Neuron (in vitro differentiated cells): Measurements from ENCODE around the gene ANXA3.
"Not testable (repeated sequence)": the region's sequence is repeated elsewhere in the genome, so short reads cannot be mapped to it uniquely, and the experiment has no call there.

Experiments used
- H2AFZ ChIP-seq: one replicate; pipeline ENCODE4 v1.6.1; 2013; ENCODE audit warnings: low read depth, mild to moderate bottlenecking, inconsistent platforms, low read length, moderate library complexity
- H3K27me3 ChIP-seq: one replicate; pipeline ENCODE4 v1.6.1; 2013; ENCODE audit warnings: low read length; ENCODE audit not compliant: insufficient read depth
- H3K36me3 ChIP-seq: one replicate; pipeline ENCODE4 v1.6.1; 2013; ENCODE audit warnings: low read length; ENCODE audit not compliant: insufficient read depth
- H3K4me1 ChIP-seq: one replicate; pipeline ENCODE4 v1.6.1; 2013; ENCODE audit warnings: low read length; ENCODE audit not compliant: insufficient read depth
- H3K4me3 ChIP-seq: 2 replicates; pipeline ENCODE4 v1.5.1; 2013; ENCODE audit warnings: mild to moderate bottlenecking, low read length, moderate library complexity
- H3K9me3 ChIP-seq: one replicate; pipeline ENCODE4 v1.6.1; 2013; ENCODE audit warnings: low read length

The ANXA3 gene

DNA sequence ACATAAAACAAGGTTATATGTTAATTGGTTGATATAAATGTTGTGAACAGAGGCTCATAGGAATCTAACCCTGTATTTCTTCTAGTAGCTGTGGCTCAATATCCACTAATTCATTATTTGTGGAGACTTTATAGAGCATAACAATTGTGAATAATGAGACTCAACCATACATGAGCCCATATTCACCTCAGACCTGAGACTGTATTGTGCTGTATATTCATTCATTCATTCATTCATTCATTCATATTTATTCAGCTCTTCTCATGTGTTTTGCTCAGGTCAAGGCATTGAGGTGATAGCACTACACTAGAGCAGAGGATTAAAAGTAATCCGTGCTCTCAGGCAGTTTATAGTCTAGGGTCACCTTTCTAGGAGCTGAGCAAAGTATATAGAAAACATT is 24.5 kb upstream of the ANXA3 start:
- Histone ChIP-seq H3K9me3 (no peaks in the 10 kb centered on the region), H3K27me3 (no peaks in the 10 kb centered on the region), H2AFZ (no peak overlapping the region), H3K4me3 (no peak overlapping the region), H3K36me3 (no peaks in the 10 kb centered on the region), H3K4me1 (no peaks in the 10 kb centered on the region)

- H3K27me3 ChIP-seq, result no peaks in the 10 kb centered on the region
- no peaks in the 10 kb centered on the region for H3K4me1 ChIP-seq
- H3K9me3 ChIP-seq, result no peaks in the 10 kb centered on the region
These were observed 24.0 kb upstream of the ANXA3 start for GRCh38 chr4:78527555-78527954.

DNA sequence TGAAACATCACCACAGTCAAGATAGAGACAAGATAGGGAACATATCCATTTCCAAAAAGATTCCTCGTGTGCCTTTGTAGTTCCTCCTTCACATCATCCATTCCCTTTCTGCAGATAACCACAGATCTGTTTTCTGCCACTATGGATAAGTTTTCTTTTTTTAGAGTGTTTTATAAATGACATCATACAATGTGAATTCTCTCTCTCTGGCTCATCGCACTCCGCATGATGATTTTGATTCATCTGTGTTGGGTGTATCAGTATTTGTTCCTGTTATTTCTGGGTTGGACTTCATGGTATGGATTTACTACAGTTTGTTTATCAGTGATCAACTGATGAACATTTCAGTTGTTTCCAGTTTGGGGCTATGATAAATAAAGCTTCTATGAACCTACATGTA is 23.2 kb upstream of the ANXA3 start:
- Histone ChIP-seq H2AFZ (no peak overlapping the region), H3K4me1 (no peaks in the 10 kb centered on the region), H3K4me3 (no peak overlapping the region), H3K27me3 (no peaks in the 10 kb centered on the region), H3K9me3 (no peaks in the 10 kb centered on the region), H3K36me3 (no peaks in the 10 kb centered on the region)

More at GRCh38 chr4:78527555-78527954, 24.0 kb upstream of the ANXA3 start:
- Histone ChIP-seq H2AFZ (no peak overlapping the region), H3K4me3 (no peak overlapping the region), H3K36me3 (no peaks in the 10 kb centered on the region)

DNA sequence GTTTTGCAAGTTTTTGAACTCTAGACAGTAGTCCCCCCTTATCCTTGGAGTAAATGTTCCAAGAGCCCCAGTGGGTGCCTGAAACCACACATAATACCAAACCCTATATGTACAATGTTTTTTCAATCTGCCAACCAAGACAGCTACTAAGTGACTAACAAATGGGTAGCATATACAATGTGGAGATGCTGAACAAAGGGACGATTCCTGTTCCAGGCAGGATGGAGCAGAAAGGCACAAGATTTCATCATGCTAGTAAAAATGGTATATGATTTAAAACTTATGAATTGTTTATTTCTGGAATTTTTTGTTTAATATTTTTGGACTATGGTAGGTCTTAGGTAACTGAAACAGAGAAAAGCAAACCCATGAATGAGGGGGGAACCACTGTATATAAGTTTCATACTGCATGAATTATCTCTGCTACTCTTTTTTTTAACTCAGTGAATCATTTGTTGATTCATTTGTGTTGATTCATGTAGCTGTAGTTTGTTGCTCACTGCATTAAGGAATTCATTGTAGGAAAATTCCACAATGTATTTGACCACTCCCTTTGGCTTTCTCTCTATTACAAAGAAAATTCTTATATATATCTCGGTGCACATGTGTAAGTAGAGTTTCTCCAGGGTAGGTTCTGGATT is 21.9 kb upstream of the ANXA3 start:
- Histone ChIP-seq H2AFZ (no peak overlapping the region), H3K36me3 (no peaks in the 10 kb centered on the region), H3K4me3 (no peak overlapping the region), H3K9me3 (no peaks in the 10 kb centered on the region), H3K4me1 (peaks cover 7% of the 10 kb centered on the region), H3K27me3 (no peaks in the 10 kb centered on the region)

DNA sequence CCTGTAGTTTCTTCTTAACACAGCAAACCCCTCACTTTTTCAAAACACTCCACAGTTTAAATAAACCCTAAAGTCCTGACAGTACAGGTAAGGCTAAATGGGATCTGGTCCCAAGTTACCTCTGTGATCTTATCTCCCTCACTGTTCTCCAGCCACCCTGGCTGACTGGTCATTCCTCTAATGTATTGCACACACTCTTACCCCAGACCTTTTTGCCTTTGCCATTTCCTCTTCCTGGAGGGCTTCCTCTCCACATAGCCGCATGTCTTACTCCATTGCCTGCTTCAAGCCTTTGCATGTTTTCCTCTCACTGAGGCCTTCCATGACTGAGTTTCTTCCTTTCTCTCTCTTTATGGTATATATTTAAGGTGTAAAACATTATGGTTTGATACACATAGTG is 19.5 kb upstream of the ANXA3 start:
- no peaks in the 10 kb centered on the region for H3K9me3 ChIP-seq
- no peak overlapping the region for H2AFZ ChIP-seq
- H3K36me3 ChIP-seq, result no peaks in the 10 kb centered on the region

DNA sequence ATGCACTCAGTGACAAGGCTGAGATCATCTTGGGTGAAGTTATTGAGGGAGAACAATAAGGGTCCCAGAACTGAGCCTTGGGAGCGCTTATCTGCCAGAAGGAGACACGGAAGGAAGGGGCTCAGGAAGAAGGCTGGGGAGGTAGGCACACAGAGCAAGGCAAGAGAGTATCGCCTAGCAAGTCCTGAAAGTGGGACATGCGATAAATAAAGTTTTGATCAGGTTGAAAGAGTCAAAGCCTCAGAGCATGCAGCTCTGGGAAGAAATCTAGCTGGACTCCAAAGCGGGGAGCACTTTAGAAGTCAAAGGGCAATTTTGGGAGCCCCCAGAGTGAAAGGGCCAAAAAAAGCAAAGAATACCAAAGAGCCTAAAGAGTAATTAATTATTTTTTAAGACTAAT is 17.7 kb upstream of the ANXA3 start:
- Histone ChIP-seq H3K27me3 (no peaks in the 10 kb centered on the region), H3K9me3 (no peaks in the 10 kb centered on the region), H3K4me1 (peaks cover 7% of the 10 kb centered on the region), H3K4me3 (no peak overlapping the region), H3K36me3 (no peaks in the 10 kb centered on the region), H2AFZ (no peak overlapping the region)

More for the DNA sequence above, 19.5 kb upstream of the ANXA3 start:
- Histone ChIP-seq H3K4me3 (no peak overlapping the region), H3K4me1 (peaks cover 7% of the 10 kb centered on the region), H3K27me3 (no peaks in the 10 kb centered on the region)

- no peaks in the 10 kb centered on the region for H3K27me3 ChIP-seq
- H3K4me3 ChIP-seq, result no peak overlapping the region
- no peaks in the 10 kb centered on the region for H3K9me3 ChIP-seq
- H3K36me3 ChIP-seq, result no peaks in the 10 kb centered on the region
- H2AFZ ChIP-seq, result no peak overlapping the region
- peaks cover 7% of the 10 kb centered on the region for H3K4me1 ChIP-seq
These were observed 17.1 kb upstream of the ANXA3 start for GRCh38 chr4:78534286-78534955.

GRCh38 chr4:78542373-78542772 is 9.2 kb upstream of the ANXA3 start:
- peaks cover 24% of the 10 kb centered on the region for H3K4me1 ChIP-seq

GRCh38 chr4:78543424-78544125 is 8.0 kb upstream of the ANXA3 start:
- no peaks in the 10 kb centered on the region for H3K9me3 ChIP-seq
- no peak overlapping the region for H3K4me3 ChIP-seq
- no peak overlapping the region for H2AFZ ChIP-seq
- H3K27me3 ChIP-seq, result no peaks in the 10 kb centered on the region
- peaks cover 24% of the 10 kb centered on the region for H3K4me1 ChIP-seq
- no peaks in the 10 kb centered on the region for H3K36me3 ChIP-seq

More at GRCh38 chr4:78542373-78542772, 9.2 kb upstream of the ANXA3 start:
- no peaks in the 10 kb centered on the region for H3K36me3 ChIP-seq
- no peaks in the 10 kb centered on the region for H3K9me3 ChIP-seq
- no peak overlapping the region for H2AFZ ChIP-seq
- H3K4me3 ChIP-seq, result no peak overlapping the region
- H3K27me3 ChIP-seq, result no peaks in the 10 kb centered on the region

DNA sequence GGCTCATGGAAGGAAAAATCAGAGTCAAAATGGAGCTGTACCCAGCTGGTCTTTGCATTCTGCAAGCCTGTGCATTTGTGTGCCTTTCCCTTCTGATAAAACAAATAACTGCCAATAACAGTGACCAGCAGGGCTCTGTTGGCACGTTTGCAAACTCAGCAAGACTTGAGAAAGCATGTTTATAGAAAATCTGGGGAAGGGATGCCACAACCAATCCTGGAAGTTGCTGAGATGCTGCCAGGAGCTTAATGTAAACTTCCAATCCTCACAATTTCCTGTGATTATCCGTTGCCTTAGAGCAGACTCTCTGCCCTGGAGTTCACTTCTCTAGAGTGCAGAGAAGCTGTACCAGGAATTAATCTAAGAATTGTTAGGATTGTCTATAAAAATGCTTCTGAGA is 6.9 kb upstream of the ANXA3 start:
- H3K4me3 ChIP-seq, result no peak overlapping the region
- H3K9me3 ChIP-seq, result no peaks in the 10 kb centered on the region
- no peaks in the 10 kb centered on the region for H3K27me3 ChIP-seq
- H2AFZ ChIP-seq, result no peak overlapping the region
- peaks cover 24% of the 10 kb centered on the region for H3K4me1 ChIP-seq
- no peaks in the 10 kb centered on the region for H3K36me3 ChIP-seq

DNA sequence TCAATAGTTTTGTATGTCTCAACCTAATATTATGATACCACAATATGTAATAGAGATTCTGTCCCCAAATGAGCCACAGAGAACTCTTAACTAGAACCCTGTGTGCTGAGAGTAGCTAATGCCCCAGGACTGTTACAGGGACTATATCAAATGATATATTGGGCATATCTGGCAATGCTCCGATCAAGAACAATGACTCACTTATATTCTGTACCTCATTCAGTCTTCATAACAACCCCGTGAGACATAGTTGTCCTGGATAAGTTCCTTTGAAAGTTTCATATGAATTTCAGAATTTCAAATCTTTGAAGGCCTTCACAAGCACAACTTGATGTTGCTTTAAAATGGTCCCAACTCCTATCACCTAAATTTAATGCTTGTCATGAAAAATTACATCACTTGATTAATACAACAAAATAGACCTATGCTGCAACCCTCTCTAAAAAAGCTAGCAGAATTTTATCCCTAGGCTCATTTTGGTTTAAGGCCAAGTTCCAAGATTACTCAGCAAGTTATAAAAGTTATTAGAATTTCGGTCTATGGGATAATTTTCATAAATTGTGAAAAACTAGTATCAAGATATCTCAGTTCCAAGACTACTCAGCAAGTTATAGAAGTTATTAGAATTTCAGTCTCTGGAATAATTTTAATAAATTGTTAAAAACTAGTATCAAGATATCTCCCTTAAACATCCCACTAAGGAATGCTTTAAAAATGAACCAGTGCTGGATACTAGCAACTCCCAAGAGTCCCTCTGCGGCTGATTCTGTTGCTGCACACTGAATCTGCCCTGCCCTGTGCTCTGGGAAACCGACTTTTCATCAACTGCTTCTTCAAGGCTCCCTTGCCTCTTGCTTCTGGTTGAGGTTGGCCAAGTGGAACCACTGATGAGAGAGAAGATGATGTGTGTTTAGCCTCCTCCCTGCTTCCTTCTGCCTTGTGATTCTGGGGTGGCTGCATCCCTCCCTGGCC is 6.0 kb upstream of the ANXA3 start:
- Histone ChIP-seq H3K27me3 (no peaks in the 10 kb centered on the region), H3K9me3 (no peaks in the 10 kb centered on the region), H3K36me3 (no peaks in the 10 kb centered on the region), H3K4me3 (no peak overlapping the region), H3K4me1 (peaks cover 24% of the 10 kb centered on the region), H2AFZ (no peak overlapping the region)

DNA sequence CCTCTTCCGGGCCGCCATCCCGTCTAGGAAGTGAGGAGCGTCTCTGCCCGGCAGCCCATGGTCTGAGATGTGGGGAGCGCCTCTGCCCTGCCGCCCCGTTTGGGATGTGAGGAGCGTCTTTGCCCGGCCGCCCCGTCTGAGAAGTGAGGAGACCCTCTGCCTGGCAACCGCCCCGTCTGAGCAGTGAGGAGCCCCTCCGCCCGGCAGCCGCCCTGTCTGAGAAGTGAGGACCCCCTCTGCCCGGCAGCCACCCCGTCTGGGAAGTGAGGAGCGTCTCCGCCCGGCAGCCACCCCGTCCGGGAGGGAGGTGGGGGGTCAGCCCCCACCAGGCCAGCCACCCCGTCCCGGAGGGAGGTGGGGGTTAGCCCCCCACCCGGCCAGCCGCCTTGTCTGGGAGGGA is 3.7 kb upstream of the ANXA3 start:
- Histone ChIP-seq H3K27me3 (peaks cover 18% of the 10 kb centered on the region), H3K4me1 (peaks cover 24% of the 10 kb centered on the region)
- H3K9me3 ChIP-seq, result not testable (repeated sequence)

More for the DNA sequence above, 3.7 kb upstream of the ANXA3 start:
- H3K36me3 ChIP-seq, H3K4me3 ChIP-seq, H2AFZ ChIP-seq: not testable (repeated sequence)
